Kidney tubule cell (primary cell): ENCODE data around the gene RIPK4.
A peak's percentile ranks its signal among the peaks of the same experiment; 100 is the strongest.
"Not testable (repeated sequence)": the region's sequence is repeated elsewhere in the genome, so short reads cannot be mapped to it uniquely, and the experiment has no call there.

ENCODE experiments used
- DNase-seq: peaks from one replicate; pipeline ENCODE4 v3.0.0-alpha.2; 2018; ENCODE audit warnings: low spot score

Gene RIPK4

DNA sequence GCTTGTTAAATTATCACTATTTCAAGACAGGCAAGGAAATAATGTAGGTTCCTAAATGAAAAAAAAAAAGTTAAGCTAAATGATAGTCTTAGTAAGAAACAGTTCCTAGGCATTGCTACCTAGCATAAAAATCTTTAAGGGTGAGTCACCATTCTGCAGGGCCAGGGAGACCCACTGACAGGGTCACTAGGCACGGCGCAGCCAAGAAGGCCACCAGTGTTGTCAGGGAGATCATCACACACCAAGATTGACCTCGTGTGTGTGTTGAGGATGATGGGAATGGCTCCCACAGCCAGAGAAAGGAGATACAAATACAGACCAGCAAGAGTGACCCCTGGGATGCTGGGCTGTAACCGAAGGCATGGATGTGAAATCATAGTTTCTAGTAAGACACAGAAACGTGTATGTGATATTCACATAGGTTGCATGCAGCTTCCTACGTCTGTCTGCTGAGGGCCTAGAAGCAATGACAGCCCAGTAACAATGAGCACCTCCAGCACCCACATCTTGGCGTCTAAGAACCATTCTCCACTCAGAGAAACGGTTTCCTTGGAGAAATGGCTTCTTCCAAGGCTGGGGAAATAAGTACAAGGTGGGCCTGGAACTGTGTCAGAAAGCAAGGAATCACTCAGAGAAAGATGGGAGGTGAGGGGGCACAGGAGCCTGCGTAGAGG, 29.1 kb downstream of the RIPK4 start:
- peak; percentile 37 for DNase-seq

DNA sequence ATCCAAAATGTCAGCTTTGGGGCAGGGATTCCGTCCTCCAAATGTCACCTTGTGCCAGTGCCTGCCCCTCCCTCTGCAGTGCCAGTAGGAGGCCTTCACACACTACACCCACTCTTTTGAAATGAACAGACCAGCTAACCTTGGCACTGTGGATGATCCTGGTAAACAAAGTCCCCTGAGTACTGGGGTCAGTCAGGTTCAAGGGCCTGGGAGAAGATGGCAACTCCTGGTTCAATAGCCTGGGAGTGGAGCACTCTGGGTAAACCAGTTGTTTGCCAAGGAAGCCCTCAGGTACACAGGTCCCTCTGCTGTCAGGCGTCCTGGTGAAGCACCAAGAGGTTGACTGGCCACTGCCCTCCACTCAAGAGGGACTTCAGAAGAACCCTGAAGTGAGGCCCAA, 30.4 kb downstream of the RIPK4 start:
- DNase-seq, result no peak

DNA sequence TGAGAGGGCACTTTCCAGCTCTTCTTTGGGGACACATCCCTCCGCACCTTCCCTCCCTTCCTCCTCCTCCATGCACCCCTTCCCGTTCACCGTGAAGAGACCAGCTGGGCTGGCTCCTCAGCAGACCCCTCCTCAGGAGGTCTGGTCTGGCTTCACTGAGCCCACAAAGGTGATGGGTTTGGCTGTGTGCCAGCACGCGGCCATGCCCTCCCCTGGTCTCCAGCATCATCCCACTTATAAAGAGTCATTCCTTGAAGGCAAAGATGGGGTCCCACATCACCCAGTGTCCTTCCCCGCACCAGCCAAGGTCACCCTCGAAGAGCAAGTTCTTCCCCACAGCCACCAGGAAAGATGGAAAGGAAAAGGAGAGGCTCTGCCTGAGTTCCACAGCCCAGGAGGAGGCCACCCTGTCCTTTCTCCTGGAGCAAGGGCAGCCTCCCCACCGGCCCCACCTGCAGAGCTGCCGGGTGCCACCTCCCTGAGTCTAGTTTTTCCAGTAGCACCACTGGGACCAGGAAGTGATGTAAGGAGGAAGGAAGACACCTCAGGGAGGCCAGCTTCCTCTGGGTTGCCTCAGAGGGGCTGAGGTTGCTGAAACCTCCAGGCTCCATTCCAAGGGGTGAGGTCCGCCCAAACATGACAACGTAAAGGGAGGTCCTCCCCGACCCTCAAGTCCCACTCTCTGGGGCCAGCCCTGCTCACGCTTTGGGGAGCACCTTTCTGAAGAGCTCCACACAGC, 32.7 kb downstream of the RIPK4 start:
- no peak for DNase-seq

DNA sequence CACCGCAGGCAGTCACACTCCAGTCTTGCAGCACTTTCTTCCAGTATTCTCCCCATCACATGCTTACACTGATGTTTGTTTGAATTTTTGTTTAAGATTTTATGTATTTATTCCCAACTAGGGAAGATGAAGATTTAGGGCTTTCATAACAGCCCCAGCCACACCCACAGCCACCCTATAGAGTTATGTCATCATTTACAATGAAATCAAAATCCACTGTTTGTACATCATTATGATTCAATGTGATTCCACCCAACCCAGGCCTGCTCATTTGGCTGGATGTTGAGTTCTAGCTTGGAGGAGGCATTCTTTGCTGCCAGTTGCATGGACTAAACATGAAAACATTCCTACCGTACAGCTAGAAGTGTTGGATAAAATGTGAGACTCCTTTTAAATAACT, 35.8 kb downstream of the RIPK4 start:
- no peak for DNase-seq

DNA sequence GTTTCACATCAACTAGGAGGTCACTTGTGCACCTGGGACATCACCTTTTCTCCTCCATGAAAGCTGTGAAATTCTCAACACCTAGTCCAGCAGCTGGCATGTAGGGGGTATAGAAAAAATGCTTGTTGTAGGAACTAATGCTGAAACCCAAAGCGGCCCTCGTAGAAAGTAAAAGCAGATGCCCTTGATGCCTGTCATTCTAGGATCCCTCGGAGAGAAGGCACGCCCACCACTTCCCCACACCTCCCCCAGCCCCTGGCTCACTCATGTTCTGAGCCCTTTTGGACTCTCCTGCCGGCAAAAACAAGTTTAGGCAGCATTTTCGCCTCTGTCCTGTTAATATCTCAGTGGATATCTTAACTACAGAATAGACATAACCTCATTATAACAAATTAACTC, 36.5 kb downstream of the RIPK4 start:
- no peak for DNase-seq

DNA sequence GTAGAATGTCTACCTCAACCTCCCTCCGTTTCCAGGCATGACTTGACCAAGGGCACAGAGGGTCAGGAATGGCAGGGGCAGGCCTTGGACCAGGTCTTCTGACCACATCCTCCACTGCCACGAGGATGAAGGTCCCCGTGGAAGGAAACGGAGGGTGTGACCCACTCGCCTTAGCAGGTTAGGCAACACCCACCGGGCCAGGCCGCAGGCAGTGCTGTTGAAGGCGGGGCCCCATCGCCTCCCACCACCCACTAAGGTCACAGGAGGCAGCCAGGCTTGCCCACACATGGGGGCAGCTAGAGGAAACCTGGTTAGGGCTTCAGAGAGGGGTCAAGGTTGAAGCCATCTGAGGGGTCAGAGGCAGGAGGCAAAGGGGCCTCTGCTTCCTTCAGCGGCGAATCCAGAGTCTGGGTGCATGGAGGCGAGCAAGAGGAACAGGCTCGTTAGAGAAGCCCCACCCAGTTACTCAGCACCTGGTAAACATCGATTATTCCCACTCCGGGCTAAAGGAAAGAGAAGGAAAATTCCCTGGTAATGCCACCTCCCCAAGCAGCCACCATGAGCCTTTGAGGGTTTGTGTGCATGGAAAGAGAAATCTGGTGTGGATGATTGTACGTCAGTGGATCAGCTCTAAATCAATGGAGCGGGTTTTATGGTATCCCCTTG, 37.0 kb downstream of the RIPK4 start:
- no peak for DNase-seq

DNA sequence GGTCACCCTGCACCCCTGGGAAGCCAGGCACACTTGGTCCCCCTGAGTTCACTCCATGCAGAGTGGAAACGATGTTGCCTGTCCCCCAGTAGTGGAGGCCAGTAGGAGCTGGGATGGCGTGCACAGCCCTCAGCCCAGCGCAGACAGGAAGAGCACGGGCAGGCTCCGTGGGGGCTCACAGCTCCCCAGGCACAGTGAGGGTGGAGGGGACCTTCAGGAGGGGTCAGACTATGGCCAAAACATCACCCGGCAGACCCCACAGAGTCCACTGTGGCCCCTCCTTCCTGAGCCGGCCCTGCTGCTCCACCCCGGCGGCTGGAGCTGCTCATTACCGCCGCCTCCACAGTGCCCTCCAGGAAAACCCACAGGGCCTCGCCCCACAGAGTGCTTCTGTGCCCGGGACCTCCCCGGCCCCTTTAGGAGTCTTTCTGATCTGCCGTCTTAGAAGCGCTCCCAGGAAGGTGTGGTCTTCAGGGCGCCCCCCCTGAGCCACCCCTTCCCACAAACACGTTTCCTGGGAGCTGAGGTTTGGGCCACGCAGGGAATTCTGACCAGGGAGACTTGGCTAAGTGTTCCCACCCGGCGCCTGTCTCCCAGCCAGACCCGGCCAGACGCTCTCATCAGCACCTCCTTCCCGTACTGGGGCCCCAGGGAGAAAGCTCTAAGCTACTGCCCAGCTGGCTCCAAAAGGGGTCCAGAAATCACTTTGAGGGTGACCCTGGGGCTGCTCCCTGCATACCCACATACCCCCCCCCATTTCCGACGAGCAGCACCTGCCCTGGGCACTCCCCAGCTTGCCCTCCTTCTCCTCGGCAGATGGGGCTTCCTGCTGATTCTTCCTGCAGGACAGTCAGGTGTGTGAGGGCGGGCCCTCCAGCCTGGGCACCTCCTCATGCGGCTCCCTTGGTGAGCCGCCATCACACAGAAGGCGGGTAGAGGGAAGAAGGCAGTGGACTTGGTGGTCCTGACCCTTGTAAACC, 38.8 kb downstream of the RIPK4 start:
- DNase-seq, result no peak

DNA sequence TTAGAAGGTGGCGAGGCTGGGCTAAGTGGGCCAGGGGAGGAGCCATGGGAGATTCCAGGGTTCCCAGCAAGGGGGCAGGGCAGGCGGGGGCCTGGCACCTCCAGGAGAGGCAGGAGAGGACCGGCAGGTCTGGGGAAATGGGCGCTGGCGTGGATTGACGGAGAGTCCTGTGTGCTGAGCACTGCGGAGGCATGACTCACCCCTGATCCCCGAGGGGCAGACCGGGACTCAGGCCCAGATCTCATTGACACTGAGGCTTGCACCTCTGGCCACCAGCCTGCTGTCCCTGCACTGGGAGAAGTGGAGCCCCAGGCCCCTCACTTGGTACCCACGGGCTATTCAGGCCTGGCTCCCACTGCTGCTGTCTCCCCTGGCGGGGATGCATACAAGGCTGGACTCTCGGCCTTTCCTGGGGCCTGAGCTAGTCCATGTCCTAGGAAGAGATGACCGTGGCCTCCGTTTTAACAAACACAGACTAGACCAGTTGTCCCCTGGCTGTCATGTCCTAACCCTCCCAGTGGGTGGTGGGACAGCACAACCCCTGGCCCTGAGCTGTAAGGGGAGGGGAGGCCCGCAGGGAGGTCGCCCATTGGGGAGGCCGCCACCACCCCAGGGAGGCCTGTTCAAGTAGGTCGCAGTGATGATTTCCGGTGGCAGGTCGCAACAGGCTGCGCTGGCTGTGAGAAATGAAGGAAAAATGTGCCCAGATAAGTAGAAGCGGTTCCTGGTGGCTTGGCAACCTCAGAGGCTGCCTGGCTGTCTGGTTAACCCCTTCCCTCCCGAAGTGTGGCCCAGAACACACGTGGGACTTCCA, 39.7 kb downstream of the RIPK4 start:
- peak; percentile 81 for DNase-seq

DNA sequence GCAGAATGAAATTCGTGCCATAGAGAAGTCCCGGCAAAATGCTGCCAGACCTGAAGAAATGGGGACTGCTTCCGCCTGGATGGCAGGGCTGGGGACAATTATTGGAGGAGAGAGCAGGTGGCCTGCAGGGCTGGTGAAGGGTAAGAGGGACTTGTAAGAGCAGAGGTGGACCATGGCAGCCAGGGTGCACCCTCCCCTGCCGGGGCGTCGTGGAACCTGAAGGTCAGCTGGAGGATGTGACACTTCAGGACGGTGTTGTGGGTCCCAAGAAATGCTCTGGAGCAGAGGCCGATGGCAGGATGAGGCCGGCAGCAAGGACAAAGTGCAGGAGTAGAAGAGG, 40.3 kb downstream of the RIPK4 start:
- no peak for DNase-seq

DNA sequence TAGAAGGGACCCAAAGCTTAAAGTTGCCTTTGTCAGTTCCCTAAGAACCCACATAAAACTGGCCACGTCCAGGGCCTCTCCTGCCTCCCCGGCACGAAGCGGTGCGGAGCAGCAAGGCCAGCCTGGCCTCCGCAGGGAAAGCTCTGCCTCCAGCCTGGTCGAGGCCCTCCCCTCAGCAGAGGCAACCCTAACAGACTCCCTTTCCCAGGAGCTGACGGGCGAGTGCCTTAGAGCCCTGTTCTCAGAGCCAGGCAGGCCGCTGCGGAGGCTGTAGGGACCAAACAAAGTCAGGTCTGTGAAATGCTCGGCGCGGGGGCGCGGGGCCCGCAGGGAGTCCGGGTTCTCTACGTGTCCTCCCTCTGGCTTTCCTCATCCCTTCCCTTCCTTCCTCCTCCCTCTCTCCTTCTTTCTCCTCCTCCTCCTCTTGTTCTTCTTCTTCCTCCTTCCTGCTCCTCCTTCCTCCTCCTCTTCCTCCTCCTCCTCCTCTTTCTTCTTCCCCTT, 40.7 kb downstream of the RIPK4 start:
- no peak for DNase-seq

DNA sequence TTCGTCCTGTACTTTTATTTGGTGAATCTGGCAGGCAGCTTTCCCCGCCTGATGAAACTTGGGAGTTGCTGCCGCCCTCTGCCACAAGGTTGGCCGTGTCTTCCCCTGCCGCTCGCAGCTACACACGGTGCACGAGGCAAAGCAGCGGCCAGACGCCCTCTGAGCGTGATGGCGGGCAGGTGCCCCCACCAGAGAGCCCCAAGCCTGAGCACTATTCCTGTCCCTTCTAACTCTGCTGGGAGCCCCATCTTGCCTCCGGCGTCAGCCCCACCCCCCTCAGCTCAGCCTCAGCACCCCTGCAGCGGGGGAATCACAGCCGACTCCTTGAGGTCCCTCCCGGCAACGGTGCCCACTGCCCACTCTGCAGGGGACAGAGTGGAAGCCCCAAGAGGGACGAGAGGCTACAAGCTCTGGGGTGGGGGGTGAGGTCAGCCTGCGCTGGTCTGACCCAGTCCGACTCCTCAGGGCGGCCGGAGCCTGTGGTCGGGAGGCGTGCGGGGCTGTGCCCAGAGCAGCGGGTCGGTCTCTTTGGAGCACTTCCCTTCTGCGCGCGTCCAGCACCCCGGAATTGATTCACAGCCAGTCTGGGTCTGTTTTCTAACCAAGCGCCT, 41.3 kb downstream of the RIPK4 start:
- DNase-seq, result no peak

DNA sequence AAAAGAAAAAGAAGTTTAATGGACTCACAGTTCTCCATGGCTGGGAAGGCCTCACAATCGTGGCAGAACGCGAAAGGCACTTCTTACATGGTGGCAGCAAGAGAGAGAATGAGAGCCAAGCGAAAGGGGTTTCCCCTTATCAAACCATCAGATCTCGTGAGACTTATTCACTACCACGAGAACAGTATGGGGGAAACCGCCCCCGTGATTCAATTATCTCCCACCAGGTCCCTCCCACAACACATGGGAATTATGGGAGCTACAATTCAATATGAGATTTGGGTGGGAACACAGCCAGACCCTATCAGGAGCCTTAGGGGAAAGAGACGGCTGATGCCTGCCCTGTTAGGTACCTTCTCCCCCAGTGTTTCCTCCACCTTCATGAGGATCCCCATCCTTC, 43.0 kb downstream of the RIPK4 start:
- DNase-seq, result not testable (repeated sequence)

DNA sequence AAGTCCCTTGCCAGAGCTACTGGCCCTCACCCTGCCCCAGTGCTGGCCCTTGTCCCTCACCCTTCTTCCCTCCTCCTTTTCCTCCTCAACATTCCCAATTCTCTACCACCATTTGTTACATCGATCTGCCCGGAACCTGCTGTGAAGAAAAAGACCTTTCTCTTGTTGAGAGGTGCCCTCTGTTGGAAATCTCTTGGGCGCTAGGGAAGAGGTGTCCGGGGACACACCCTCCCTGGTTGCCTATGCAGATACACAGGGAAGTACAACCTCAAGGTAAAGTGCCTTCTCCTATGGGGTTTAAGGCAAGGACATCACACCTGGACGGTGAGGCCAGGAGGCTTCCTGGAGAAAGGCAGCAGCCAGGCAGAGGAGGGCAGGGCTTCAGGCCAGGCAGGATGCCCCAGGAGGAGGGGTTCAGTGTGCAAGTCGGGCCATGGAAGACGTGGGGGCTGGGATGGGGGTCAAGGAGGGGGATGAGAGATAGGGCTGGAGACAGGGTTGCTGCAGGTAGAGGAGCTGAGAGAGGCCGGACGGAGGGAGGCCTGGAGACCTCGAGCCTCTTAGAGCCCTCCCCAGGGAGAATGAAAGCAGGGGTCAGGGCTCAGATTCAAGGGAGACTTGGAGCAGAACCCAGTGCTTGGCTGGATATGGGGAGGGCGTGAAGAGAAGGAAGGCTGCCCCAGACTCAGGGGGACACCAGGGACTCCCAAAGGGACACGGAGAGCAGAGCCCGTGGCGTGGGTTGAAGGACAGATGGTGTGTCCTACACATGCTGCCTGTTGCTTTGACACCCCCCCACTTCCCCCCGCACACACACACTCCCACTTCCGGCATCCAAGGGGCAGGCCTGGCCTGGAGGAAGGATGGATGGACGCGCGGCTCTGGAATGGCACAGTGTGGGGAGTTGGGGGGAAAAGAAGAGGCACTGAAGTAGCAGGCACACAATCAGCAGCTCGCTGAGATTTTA, 44.5 kb downstream of the RIPK4 start:
- no peak for DNase-seq

DNA sequence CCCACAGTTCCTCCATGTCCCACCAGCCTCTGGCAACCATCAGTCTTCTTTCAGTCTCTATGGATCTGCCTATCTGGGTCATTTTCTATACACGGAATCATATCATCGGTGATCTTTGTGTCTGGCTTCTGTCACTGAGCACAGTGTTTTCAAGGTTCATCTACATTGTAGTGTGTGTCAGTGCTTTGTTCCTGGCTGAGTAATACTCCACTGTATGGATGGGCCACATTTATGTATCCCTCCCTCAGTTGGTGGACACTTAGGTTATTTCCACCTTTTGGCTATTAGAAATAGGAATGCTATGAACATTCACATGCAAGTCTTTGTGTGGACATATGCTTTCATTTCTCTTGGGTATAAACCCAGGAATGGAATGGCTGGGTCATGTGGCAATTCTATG, 46.6 kb downstream of the RIPK4 start:
- no peak for DNase-seq

DNA sequence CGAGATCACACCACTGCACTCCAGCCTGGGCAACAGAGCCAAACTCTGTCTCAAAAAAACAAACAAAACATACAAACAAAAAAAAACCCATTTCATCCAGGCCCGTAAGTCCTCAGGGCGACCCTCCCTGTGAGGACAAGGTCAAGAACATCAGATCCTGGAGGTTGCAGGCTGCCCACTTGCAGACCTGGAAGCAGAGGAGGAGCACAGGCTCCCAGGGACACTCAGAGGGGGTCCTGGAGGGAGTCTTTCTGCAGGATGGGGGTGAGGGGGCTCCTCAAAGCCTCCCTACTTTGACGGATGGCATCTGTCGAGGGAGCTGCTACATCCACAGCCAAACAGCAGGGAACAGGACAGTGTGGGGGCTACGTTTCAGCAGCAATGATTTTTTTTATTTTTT, 47.2 kb downstream of the RIPK4 start:
- no peak for DNase-seq

DNA sequence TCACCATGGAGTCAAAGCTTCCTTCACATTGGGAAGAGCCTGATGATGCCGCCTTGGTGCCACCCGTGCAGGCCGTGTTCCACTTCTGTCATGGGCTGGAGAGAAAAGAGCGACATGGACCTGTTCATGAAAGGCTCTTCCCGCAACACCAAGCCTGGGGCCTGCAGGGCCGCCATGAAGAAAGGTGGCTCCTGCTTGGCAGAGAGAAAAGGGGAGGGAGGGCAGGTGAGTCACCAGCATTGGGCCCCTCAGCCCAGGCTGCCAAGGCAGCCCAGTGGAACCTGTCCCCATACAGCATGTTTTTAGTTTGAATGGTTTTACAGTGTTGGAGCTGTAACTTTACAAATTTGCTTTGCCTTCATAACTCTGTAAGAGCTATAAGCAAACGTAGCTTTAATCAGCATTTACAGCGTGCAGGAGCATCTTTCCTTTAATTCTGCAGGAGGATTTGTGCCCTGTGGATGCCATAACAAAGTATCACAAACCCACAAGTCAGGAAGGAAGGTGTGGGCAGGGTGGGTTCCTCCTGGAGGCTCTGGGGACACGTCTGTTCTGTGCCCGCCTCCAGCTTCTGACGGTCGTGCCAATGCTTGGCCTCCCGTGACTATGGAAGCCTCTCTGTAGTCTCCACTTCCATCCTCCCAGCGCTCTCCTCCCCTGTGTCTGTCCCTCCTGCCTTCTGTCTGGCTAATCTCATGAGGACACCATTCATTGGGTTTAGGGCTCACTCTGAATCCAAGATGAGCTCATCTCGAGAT, 49.1 kb downstream of the RIPK4 start:
- DNase-seq, result no peak

DNA sequence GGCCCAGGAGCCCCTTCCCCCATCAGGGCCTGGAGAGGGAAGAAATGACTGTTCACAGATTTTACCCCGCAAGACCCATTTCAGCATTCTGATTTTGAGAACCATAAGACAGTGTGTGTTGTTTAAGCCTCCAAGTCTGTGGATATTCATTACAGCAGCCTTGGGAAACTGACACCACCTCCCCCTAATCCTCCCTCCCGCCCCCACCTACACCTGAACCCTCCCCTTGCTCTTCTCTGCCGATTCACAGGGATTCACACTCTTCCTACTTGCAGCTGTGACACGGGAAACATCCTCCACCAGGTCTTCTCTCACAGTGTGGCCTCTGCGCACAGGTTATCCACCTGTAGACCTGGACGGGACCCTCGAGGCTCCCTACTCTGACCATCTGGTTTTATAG, 50.1 kb downstream of the RIPK4 start:
- no peak for DNase-seq

DNA sequence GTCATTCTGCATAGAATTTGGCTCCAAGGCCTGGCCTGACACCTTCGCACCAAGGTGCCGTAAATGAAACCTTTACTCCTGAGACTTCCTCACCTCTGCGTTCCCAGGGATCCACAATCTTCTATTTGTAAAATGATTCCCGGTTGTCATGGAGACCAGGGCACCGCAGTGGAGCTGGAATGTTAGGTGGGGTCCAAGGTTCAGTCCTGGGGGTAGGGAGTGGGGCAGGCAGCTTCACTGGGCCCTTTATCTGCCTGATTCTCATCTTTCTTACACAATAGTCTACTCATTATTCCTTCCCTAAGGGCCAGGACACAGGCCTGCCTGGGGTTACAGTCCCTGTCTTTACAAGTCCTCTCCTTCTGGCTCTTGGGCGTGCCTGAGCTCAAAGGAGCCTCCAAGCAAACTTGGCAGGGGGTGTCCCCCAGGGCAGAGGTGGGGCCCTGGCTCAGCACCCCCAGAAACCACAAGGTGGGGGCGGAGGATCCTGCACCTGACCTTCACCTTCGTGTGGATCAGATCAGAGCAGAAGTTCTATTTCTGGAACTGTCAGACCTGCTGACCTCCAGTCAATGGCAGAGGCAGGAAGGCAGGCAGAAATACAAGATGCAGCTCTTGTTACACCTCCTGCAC, 51.1 kb downstream of the RIPK4 start:
- DNase-seq, result peak; percentile 64
